Liver (tissue), 9 donors: ENCODE measurements around the gene TULP3. TPM values are rescaled to one million over a fixed set of nuclear protein-coding genes. Genes with fewer than 3 reads are reported as not detected.

Experiments
- DNase-seq: peaks from one replicate; pipeline ENCODE4 v3.0.0-alpha.2; 2017; ENCODE audit warnings: low spot score
- H3K27ac ChIP-seq, 2 donors: one replicate each; pipeline ENCODE4 v1.7.0; 2013; ENCODE audit warnings: inconsistent platforms in 2 of 2, low read length in 2 of 2, control low read depth in 1 of 2, low read depth in 1 of 2, mild to moderate bottlenecking in 1 of 2
- H3K27me3 ChIP-seq, 4 donors: one replicate each; pipeline versions ENCODE4 v1.6.1 to v1.7.0; 2013; ENCODE audit warnings: low read length in 3 of 4, inconsistent platforms in 1 of 4, mild to moderate bottlenecking in 1 of 4, moderate library complexity in 1 of 4; ENCODE audit not compliant: control insufficient read depth in 4 of 4, insufficient read depth in 4 of 4
- H3K36me3 ChIP-seq, 4 donors: one replicate each; pipeline versions ENCODE4 v1.6.1 to v1.7.0; 2013; ENCODE audit warnings: low read length in 3 of 4, mild to moderate bottlenecking in 3 of 4, low read depth in 1 of 4, moderate library complexity in 1 of 4; ENCODE audit not compliant: control insufficient read depth in 4 of 4, insufficient read depth in 3 of 4
- H3K4me1 ChIP-seq, 4 donors: one replicate each; pipeline versions ENCODE4 v1.6.1 to v1.7.0; 2013; ENCODE audit warnings: low read length in 3 of 4, mild to moderate bottlenecking in 3 of 4, moderate library complexity in 1 of 4; ENCODE audit not compliant: control insufficient read depth in 4 of 4, insufficient read depth in 4 of 4
- H3K4me3 ChIP-seq, 3 donors: one replicate each; pipeline versions ENCODE4 v1.6.1 to v1.7.0; 2013; ENCODE audit warnings: low read length in 3 of 3, control low read depth in 1 of 3, low read depth in 1 of 3, mild to moderate bottlenecking in 1 of 3
- H3K9ac ChIP-seq, 2 donors: one replicate each; pipeline ENCODE4 v1.7.0; 2013; ENCODE audit warnings: low read length in 2 of 2, mild to moderate bottlenecking in 2 of 2, moderate library complexity in 2 of 2, control low read depth in 1 of 2, low read depth in 1 of 2
- H3K9me3 ChIP-seq, 4 donors: one replicate each; pipeline versions ENCODE4 v1.6.1 to v1.7.0; 2013; ENCODE audit warnings: low read length in 3 of 4; ENCODE audit not compliant: control insufficient read depth in 4 of 4
- CTCF ChIP-seq: fragments of 150-350 bp; IDR thresholded peaks from 2 replicates; pipeline ENCODE4 v1.5.1; 2017; ENCODE audit warnings: improper control_type of control experiment, low read depth, low read length; ENCODE audit not compliant: missing input control
- EGR1 ChIP-seq, 2 donors: IDR thresholded peaks; 2 replicates each; pipeline ENCODE4 v1.6.1; 2016 to 2018; ENCODE audit warnings: antibody characterized with exemption in 2 of 2, low read depth in 2 of 2
- FOXA2 ChIP-seq: IDR thresholded peaks from 2 replicates; pipeline ENCODE4 v1.6.1; 2016; ENCODE audit warnings: antibody characterized with exemption
- GABPA ChIP-seq, 2 donors: IDR thresholded peaks in 1 of 2; conservative IDR thresholded peaks in 1 of 2; 2 replicates each; pipeline ENCODE4 v1.6.1; 2016; ENCODE audit warnings: antibody characterized with exemption in 2 of 2, mild to moderate bottlenecking in 1 of 2, moderate library complexity in 1 of 2
- HNF4A ChIP-seq, 2 donors: conservative IDR thresholded peaks; 2 replicates each; pipeline ENCODE4 v1.6.1; 2016; ENCODE audit warnings: antibody characterized with exemption in 2 of 2, mild to moderate bottlenecking in 2 of 2
- HNF4G ChIP-seq: IDR thresholded peaks from 2 replicates; pipeline ENCODE4 v1.6.1; 2016; ENCODE audit warnings: antibody characterized with exemption
- JUND ChIP-seq, 2 donors: IDR thresholded peaks; 2 replicates each; pipeline ENCODE4 v1.6.1; 2016; ENCODE audit warnings: antibody characterized with exemption in 2 of 2
- REST ChIP-seq: IDR thresholded peaks from 2 replicates; pipeline ENCODE4 v1.6.1; 2016; ENCODE audit warnings: antibody characterized with exemption, mild to moderate bottlenecking
- SP1 ChIP-seq: IDR thresholded peaks from 2 replicates; pipeline ENCODE4 v1.6.1; 2018; ENCODE audit warnings: antibody characterized with exemption, mild to moderate bottlenecking
- TAF1 ChIP-seq: conservative IDR thresholded peaks from 2 replicates; pipeline ENCODE4 v1.6.1; 2016; ENCODE audit warnings: antibody characterized with exemption, mild to moderate bottlenecking
- YY1 ChIP-seq: IDR thresholded peaks from 2 replicates; pipeline ENCODE4 v1.6.1; 2016; ENCODE audit warnings: antibody characterized with exemption, mild to moderate bottlenecking
- ZBTB33 ChIP-seq: IDR thresholded peaks from 2 replicates; pipeline ENCODE4 v1.6.1; 2016; ENCODE audit warnings: antibody characterized with exemption
- WGBS: extraction: QIAGEN DNeasy Blood & Tissue Kit; methylation state at CpG from one replicate; pipeline ENCODE4 v1.1.7; 2013; 5-methylcytosine and 5-hydroxymethylcytosine counted together
- polyA plus RNA-seq, 2 donors: library from polyadenylated mRNA; stranded (reverse) in 1 of 2; unstranded in 1 of 2; fragments of 200-250 nt in 1 of 2; fragments of >200 nt in 1 of 2; fragmentation: Nextera tagmentation in 1 of 2; extraction: Ambion mirVana in 1 of 2; gene quantifications; one replicate each; pipeline versions ENCODE4 v1.2.1 to v1.2.3, GENCODE V29; 2013 to 2015
- total RNA-seq, 2 donors: library from RNA; depleted of rRNA; stranded (reverse); fragments of >200 nt; gene quantifications; one replicate each; pipeline ENCODE4 v1.2.3, GENCODE V29; 2014
- donor health status: healthy.
- donor health status: healthy.
- donor health status: healthy.
- donor health status: healthy.
- donor health status: healthy.

The TULP3 gene
- total and polyA plus RNA-seq, 4 donors, result 3.2 to 4.8 (median 3.7) TPM

- TF ChIP-seq REST, result no peak
- TF ChIP-seq ZBTB33, result no peak
- no peak for TF ChIP-seq FOXA2
- no peak for TF ChIP-seq CTCF
- TF ChIP-seq GABPA (IDR thresholded peaks at IDR 0.05 in 1 of 2, conservative IDR thresholded peaks at IDR 0.05 in 1 of 2), result no peak
- no peak for TF ChIP-seq HNF4G
- no peak for TF ChIP-seq EGR1 (IDR thresholded peaks at IDR 0.05; ENCODE audit: low read depth in 2 of 2)
- no peak for TF ChIP-seq TAF1
- no peak for TF ChIP-seq HNF4A (conservative IDR thresholded peaks at IDR 0.05)
- TF ChIP-seq SP1, result no peak
- Histone ChIP-seq H3K27ac (no peak overlapping the region), H3K4me1 (peaks cover 0 to 9% (median 4%) of the 10 kb centered on the region in 4 donors)
These were observed 1.6 kb downstream of the TULP3 start for GRCh38 chr12:2892246-2892645.

GRCh38 chr12:2893007-2893406 is 2.3 kb downstream of the TULP3 start:
- 97% methylated on average over 8 of the region's 8 CpGs for WGBS
- no peak for TF ChIP-seq HNF4A (conservative IDR thresholded peaks at IDR 0.05)
- peak in 1 of 2 donors; percentile 49 for TF ChIP-seq JUND (IDR thresholded peaks at IDR 0.05)
- no peak for TF ChIP-seq YY1
- peaks cover 0 to 9% (median 4%) of the 10 kb centered on the region in 4 donors for H3K4me1 ChIP-seq
- no peaks in the 10 kb centered on the region for H3K9me3 ChIP-seq
- H3K36me3 ChIP-seq, result no peaks in the 10 kb centered on the region
- H3K27ac ChIP-seq, result no peak overlapping the region
- DNase-seq, result no peak
- H3K27me3 ChIP-seq, result no peaks in the 10 kb centered on the region
- H3K9ac ChIP-seq, result no peak overlapping the region
- H3K4me3 ChIP-seq, result no peak overlapping the region

More at GRCh38 chr12:2892246-2892645, 1.6 kb downstream of the TULP3 start:
- no peaks in the 10 kb centered on the region for H3K27me3 ChIP-seq
- no peaks in the 10 kb centered on the region for H3K36me3 ChIP-seq
- H3K9ac ChIP-seq, result no peak overlapping the region
- WGBS, result 84% methylated on average over 12 of the region's 12 CpGs
- H3K9me3 ChIP-seq, result no peaks in the 10 kb centered on the region
- no peak for DNase-seq
- H3K4me3 ChIP-seq, result no peak overlapping the region
